HepG2 (cell line): ENCODE measurements around the gene DBN1. TPM values are rescaled to one million over a fixed set of nuclear protein-coding genes. Genes with fewer than 3 reads are reported as not detected.

Experiments
- HOXA9 ChIP-seq: sonication (generic); formaldehyde crosslinking; IDR thresholded peaks from 2 replicates; pipeline ENCODE4 v1.8.1; 2022; ENCODE audit warnings: missing genetic modification reagents, mild to moderate bottlenecking, moderate library complexity, borderline replicate concordance
- TRIM24 ChIP-seq: sonication (generic); formaldehyde crosslinking; IDR thresholded peaks from 2 replicates; pipeline ENCODE4 v1.8.0; 2022; ENCODE audit warnings: mild to moderate bottlenecking, missing genetic modification reagents
- ZFP41 ChIP-seq: sonication (generic); formaldehyde crosslinking; IDR thresholded peaks from 2 replicates; pipeline ENCODE4 v1.4.0; 2020; ENCODE audit warnings: mild to moderate bottlenecking, missing genetic modification reagents, borderline replicate concordance
- ZFY ChIP-seq: sonication (generic); formaldehyde crosslinking; IDR thresholded peaks from 2 replicates; pipeline ENCODE4 v1.4.0; 2020; ENCODE audit warnings: missing genetic modification reagents
- ZNF205 ChIP-seq: IDR thresholded peaks from 2 replicates; pipeline ENCODE4 v1.6.1; 2018; ENCODE audit warnings: missing biosample characterization, missing genetic modification reagents
- ZNF333 ChIP-seq: sonication (generic); formaldehyde crosslinking; IDR thresholded peaks from 2 replicates; pipeline ENCODE4 v1.4.0; 2020; ENCODE audit warnings: mild to moderate bottlenecking, missing genetic modification reagents, borderline replicate concordance
- ZNF441 ChIP-seq: sonication (generic); formaldehyde crosslinking; IDR thresholded peaks from 2 replicates; pipeline ENCODE4 v1.7.0; 2021; ENCODE audit warnings: missing genetic modification reagents, borderline replicate concordance
- ZNF460 ChIP-seq: sonication (generic); formaldehyde crosslinking; IDR thresholded peaks from 2 replicates; pipeline ENCODE4 v1.5.1; 2020; ENCODE audit warnings: missing genetic modification reagents, mild to moderate bottlenecking, borderline replicate concordance
- ZNF616 ChIP-seq: sonication (generic); formaldehyde crosslinking; IDR thresholded peaks from 2 replicates; pipeline ENCODE4 v1.5.0; 2020; ENCODE audit warnings: low read depth, mild to moderate bottlenecking, missing genetic modification reagents
- ZNF775 ChIP-seq: sonication (generic); formaldehyde crosslinking; IDR thresholded peaks from 2 replicates; pipeline ENCODE4 v1.4.0; 2020; ENCODE audit warnings: missing genetic modification reagents, mild to moderate bottlenecking, moderate library complexity, borderline replicate concordance
- polyA plus RNA-seq, 8 experiments: library from polyadenylated mRNA; depleted of rRNA in 3 of 8; stranded (reverse) in 7 of 8; unstranded in 1 of 8; fragments of >200 nt; fragmentation: Illumina TruSeq in 4 of 8; extraction: Trizol in 4 of 8; gene quantifications; 2 replicates each; pipeline versions ENCODE4 v1.2.1 to v1.2.3, GENCODE V29; 2011 to 2016; ENCODE audit warnings: low read depth in 4 of 8, missing spikeins in 1 of 8, mixed read lengths in 1 of 8; ENCODE audit not compliant: insufficient read depth in 1 of 8
- total RNA-seq, 5 experiments: library from RNA; depleted of rRNA; stranded (reverse); fragments of >200 nt; fragmentation: Illumina TruSeq; extraction: Trizol; gene quantifications; 2 replicates each; pipeline ENCODE4 v1.2.3, GENCODE V29; 2016; ENCODE audit warnings: low read depth in 1 of 5
- TF ChIP-seq, protein P1 (sequence below): sonication (generic); formaldehyde crosslinking; IDR thresholded peaks from 2 replicates; pipeline ENCODE4 v1.5.1; 2020; ENCODE audit warnings: mild to moderate bottlenecking, missing genetic modification reagents, borderline replicate concordance
- TF ChIP-seq, protein P2 (sequence below): IDR thresholded peaks from 2 replicates; pipeline ENCODE4 v1.6.1; 2018; ENCODE audit warnings: missing genetic modification reagents, mild to moderate bottlenecking, missing compliant biosample characterization
- TF ChIP-seq, protein P3 (sequence below): sonication (generic); formaldehyde crosslinking; IDR thresholded peaks from 2 replicates; pipeline ENCODE4 v1.5.1; 2020; ENCODE audit warnings: missing genetic modification reagents, mild to moderate bottlenecking, borderline replicate concordance
- TF ChIP-seq, protein P4 (sequence below): IDR thresholded peaks from 2 replicates; pipeline ENCODE4 v1.6.1; 2016; ENCODE audit warnings: mild to moderate bottlenecking, missing biosample characterization, missing genetic modification reagents
- TF ChIP-seq, protein P5 (sequence below): sonication (generic); formaldehyde crosslinking; IDR thresholded peaks from 2 replicates; pipeline ENCODE4 v1.4.0; 2020; ENCODE audit warnings: missing genetic modification reagents

The DBN1 gene
- total and polyA plus RNA-seq, 2 of the 13 experiments (the other 11 are each of a cell fraction or from before 2014, with no cell fraction given) = 27.0 to 37.3 TPM

DNA sequence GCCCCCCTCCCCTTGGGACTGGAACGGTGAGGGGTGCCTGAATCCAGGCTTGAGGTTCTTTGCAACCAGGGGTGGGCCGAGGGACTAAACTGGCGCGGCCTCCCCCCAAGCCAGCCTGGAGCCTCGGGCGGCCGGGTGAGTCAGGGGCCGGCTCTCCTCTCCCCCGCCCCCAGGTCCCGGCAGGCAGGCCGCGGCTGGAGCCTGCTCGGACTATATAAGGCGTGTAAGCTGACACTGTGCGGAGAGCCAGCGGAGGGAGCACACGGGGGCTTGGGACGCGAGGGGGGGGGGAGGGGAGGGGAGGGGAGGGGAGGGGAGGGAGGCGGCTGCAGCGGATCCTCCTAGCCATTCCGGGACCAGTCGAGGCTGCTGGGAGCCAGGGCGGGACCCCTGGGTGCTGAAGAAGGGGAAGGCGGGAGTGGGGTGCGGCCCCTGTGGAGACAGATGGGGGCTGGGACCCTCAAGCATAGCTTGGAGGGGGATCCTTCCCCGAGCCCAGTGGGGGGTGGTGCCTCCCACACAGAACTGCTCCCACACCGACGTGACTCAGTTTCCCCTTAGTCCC lies 23.4 kb upstream of the DBN1 start (continued):
- TF ChIP-seq TRIM24 (no peak), HOXA9 (no peak), ZFP41 (CRISPR knock-in tag) (no peak), ZNF460 (CRISPR knock-in tag) (no peak), ZNF333 (CRISPR knock-in tag) (0 out of 2 replicates have a peak, but pooled peaks have one; percentile 61), ZNF205 (CRISPR knock-in tag) (no peak), ZNF441 (CRISPR knock-in tag) (peak; percentile 59; the same call in 1 of the 2 replicates), ZFY (peak; percentile 28; the same call in 1 of the 2 replicates), ZNF775 (CRISPR knock-in tag) (no peak), ZNF616 (CRISPR knock-in tag) (0 out of 2 replicates have a peak, but pooled peaks have one; percentile 48)
- TF ChIP-seq, protein P1, sequence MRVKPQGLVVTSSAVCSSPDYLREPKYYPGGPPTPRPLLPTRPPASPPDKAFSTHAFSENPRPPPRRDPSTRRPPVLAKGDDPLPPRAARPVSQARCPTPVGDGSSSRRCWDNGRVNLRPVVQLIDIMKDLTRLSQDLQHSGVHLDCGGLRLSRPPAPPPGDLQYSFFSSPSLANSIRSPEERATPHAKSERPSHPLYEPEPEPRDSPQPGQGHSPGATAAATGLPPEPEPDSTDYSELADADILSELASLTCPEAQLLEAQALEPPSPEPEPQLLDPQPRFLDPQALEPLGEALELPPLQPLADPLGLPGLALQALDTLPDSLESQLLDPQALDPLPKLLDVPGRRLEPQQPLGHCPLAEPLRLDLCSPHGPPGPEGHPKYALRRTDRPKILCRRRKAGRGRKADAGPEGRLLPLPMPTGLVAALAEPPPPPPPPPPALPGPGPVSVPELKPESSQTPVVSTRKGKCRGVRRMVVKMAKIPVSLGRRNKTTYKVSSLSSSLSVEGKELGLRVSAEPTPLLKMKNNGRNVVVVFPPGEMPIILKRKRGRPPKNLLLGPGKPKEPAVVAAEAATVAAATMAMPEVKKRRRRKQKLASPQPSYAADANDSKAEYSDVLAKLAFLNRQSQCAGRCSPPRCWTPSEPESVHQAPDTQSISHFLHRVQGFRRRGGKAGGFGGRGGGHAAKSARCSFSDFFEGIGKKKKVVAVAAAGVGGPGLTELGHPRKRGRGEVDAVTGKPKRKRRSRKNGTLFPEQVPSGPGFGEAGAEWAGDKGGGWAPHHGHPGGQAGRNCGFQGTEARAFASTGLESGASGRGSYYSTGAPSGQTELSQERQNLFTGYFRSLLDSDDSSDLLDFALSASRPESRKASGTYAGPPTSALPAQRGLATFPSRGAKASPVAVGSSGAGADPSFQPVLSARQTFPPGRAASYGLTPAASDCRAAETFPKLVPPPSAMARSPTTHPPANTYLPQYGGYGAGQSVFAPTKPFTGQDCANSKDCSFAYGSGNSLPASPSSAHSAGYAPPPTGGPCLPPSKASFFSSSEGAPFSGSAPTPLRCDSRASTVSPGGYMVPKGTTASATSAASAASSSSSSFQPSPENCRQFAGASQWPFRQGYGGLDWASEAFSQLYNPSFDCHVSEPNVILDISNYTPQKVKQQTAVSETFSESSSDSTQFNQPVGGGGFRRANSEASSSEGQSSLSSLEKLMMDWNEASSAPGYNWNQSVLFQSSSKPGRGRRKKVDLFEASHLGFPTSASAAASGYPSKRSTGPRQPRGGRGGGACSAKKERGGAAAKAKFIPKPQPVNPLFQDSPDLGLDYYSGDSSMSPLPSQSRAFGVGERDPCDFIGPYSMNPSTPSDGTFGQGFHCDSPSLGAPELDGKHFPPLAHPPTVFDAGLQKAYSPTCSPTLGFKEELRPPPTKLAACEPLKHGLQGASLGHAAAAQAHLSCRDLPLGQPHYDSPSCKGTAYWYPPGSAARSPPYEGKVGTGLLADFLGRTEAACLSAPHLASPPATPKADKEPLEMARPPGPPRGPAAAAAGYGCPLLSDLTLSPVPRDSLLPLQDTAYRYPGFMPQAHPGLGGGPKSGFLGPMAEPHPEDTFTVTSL (CRISPR knock-in tag) = no peak
- TF ChIP-seq, protein P2, sequence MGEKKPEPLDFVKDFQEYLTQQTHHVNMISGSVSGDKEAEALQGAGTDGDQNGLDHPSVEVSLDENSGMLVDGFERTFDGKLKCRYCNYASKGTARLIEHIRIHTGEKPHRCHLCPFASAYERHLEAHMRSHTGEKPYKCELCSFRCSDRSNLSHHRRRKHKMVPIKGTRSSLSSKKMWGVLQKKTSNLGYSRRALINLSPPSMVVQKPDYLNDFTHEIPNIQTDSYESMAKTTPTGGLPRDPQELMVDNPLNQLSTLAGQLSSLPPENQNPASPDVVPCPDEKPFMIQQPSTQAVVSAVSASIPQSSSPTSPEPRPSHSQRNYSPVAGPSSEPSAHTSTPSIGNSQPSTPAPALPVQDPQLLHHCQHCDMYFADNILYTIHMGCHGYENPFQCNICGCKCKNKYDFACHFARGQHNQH (CRISPR knock-in tag) = no peak
- TF ChIP-seq, protein P3, sequence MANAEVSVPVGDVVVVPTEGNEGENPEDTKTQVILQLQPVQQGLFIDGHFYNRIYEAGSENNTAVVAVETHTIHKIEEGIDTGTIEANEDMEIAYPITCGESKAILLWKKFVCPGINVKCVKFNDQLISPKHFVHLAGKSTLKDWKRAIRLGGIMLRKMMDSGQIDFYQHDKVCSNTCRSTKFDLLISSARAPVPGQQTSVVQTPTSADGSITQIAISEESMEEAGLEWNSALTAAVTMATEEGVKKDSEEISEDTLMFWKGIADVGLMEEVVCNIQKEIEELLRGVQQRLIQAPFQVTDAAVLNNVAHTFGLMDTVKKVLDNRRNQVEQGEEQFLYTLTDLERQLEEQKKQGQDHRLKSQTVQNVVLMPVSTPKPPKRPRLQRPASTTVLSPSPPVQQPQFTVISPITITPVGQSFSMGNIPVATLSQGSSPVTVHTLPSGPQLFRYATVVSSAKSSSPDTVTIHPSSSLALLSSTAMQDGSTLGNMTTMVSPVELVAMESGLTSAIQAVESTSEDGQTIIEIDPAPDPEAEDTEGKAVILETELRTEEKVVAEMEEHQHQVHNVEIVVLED = no peak
- TF ChIP-seq, protein P4, sequence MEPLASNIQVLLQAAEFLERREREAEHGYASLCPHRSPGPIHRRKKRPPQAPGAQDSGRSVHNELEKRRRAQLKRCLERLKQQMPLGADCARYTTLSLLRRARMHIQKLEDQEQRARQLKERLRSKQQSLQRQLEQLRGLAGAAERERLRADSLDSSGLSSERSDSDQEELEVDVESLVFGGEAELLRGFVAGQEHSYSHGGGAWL = no peak
- TF ChIP-seq, protein P5, sequence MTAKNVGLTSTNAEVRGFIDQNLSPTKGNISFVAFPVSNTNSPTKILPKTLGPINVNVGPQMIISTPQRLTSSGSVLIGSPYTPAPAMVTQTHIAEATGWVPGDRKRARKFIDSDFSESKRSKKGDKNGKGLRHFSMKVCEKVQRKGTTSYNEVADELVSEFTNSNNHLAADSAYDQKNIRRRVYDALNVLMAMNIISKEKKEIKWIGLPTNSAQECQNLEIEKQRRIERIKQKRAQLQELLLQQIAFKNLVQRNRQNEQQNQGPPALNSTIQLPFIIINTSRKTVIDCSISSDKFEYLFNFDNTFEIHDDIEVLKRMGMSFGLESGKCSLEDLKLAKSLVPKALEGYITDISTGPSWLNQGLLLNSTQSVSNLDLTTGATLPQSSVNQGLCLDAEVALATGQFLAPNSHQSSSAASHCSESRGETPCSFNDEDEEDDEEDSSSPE = peak; percentile 10; the same call in 1 of the 2 replicates
